ENCODE data around the gene CTNNB1.

DNA sequence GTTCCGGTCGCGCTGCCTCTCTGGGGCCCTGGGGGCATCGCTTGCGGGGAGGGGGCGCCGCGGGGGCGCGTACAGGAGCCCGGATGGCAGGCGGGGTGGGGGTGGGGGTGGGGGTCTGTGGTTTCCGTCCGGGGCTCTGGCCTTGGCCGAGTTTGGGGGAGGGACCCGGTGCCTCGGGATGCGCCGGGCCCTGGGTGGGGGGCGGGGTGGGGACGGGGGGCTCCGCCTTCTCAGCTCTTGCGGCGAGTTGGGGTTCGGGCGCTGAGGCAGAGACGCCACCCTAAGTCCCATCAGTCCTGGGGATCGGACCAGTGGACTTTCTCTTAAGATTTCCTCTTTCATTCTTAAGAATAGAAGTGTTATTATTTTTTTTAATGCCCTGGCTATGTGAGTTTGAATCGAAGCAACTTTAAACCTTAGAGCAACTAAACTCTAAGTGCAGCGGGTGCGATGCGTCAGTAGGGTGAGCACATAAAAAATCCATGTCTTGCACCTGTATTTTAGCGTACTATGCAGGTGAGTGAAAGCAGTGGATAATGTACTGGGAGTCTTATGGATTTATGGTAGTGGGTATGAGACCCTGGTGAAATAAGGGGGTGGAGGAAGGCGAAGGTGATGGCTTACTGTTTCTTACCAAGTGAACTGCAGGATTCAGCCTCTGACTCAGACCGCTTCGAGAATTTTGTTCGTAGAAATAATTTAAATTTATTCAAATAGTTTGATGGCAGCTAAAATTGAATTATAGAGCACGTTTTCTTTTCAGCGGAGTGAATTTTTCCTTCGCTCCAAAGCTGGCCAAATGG lies 762 bp downstream of the CTNNB1 start:
- TF ChIP-seq POLR2AphosphoS5 (IDR thresholded peaks at IDR 0.05; ENCODE audit: low read depth, low read length) = no peak
- TF ChIP-seq TAF1 (IDR thresholded peaks at IDR 0.05; ENCODE audit: borderline replicate concordance, insufficient read depth, low read length) = no peak
- TF ChIP-seq SIN3A (IDR thresholded peaks at IDR 0.05; ENCODE audit: borderline replicate concordance, insufficient read depth, low read length) = no peak

Data from PFSK-1 (cell line).